Bladder microvascular endothelial cell (primary cell): Measurements from ENCODE around the gene EHD3. TPM values are rescaled to one million over a fixed set of nuclear protein-coding genes. Genes with fewer than 3 reads are reported as not detected.

ENCODE experiments used
- total RNA-seq: library from RNA; depleted of rRNA; stranded (reverse); fragments of >200 nt; gene quantifications from 2 replicates; pipeline ENCODE4 v1.2.3, GENCODE V29; 2014

The EHD3 gene
- 5.2 and 6.7 TPM in 2 replicates for total RNA-seq

GRCh38 chr2:31233741-31234682 lies at the start of gene EHD3:
Gene EHD3, plus strand, starts transcription at chr2:31234152. Its CDS starts 470 bp downstream, at chr2:31234622.

DNA sequence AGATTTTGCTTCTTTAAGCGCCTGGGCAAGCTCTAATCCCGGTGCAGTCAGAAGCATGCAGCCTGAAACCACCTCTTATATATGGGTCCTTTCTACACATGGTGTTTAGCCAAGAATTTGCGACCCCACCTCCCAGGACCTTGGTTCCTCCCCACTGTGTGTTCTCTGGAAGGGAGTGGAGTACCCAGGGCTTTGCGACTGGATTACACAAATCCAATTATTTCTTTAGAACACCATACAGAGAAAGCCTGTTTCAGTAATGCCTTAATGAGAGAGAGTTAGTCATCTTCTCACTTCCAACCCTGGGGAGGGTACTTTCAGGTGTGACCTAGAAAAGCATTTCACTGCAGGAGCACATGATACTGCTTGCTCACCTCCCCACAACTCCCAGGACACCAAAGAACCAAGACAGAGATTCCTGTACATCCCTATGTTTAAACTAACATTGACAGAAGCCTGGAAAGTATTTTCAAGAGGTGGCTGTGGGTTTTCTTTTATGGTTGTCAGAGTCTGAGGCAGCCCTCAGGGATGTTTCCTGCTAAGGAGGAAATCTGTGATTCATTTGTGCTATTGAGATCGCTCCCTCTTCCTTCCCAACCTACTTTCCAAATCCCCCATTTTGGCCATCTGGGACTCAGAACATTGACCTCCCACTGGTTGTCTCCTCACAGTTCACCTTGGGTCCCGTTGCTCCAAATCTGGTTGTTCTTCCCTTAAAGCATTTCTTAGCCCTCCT lies 16.3 kb upstream of the EHD3 start, which contains the start of gene CAPN14:
TSS of gene CAPN14 (minus strand) at position 51 of the 736 bp plus-strand sequence. CDS start 12,068 bp downstream, outside the sequence.

Other genes with a start within 250 kb of the EHD3 start
- 0.13 and 0.32 TPM in 2 replicates for gene GALNT14, start 95.7 kb upstream of the EHD3 start, total RNA-seq
- under 0.01 and 0.13 TPM in 2 replicates for gene CAPN14, start 16.6 kb upstream of the EHD3 start, total RNA-seq
- not detected in 2 replicates for gene XDH, start 180.6 kb downstream of the EHD3 start, total RNA-seq